ENCODE data around the gene MS4A6A.
"Not testable (repeated sequence)": the region's sequence is repeated elsewhere in the genome, so short reads cannot be mapped to it uniquely, and the experiment has no call there.

The MS4A6A gene

GRCh38 chr11:60182541-60183330, at the start of gene MS4A6A:
Gene MS4A6A (minus strand): TSS chr11:60183083. CDS start chr11:60181727, 1,356 bp downstream.
- no peak for DNase-seq (ENCODE audit: low read depth in 3 of 3)

- no peak for DNase-seq (ENCODE audit: low read depth in 3 of 3)
These were observed 47.8 kb upstream of the MS4A6A start for GRCh38 chr11:60230681-60231080.

GRCh38 chr11:60222141-60222540, 39.3 kb upstream of the MS4A6A start:
- no peak for DNase-seq (ENCODE audit: low read depth in 3 of 3)

GRCh38 chr11:60221692-60222091, 38.8 kb upstream of the MS4A6A start:
- no peak for DNase-seq (ENCODE audit: low read depth in 3 of 3)

- DNase-seq (ENCODE audit: low read depth in 3 of 3): no peak
These were observed 38.3 kb upstream of the MS4A6A start for GRCh38 chr11:60221181-60221580.

GRCh38 chr11:60214386-60214785, 31.5 kb upstream of the MS4A6A start:
- DNase-seq (ENCODE audit: low read depth in 3 of 3): no peak

GRCh38 chr11:60211206-60211605, 28.3 kb upstream of the MS4A6A start:
- DNase-seq (ENCODE audit: low read depth in 3 of 3): no peak

- DNase-seq (ENCODE audit: low read depth in 3 of 3): no peak
These were observed 27.1 kb upstream of the MS4A6A start for GRCh38 chr11:60209977-60210376.

- DNase-seq (ENCODE audit: low read depth in 3 of 3): no peak
These were observed 26.1 kb upstream of the MS4A6A start for GRCh38 chr11:60208951-60209350.

GRCh38 chr11:60208146-60208895, 25.4 kb upstream of the MS4A6A start:
- DNase-seq (ENCODE audit: low read depth in 3 of 3): no peak

- DNase-seq (ENCODE audit: low read depth in 3 of 3): peak in 1 of 3 donors; percentile 8
These were observed 23.7 kb upstream of the MS4A6A start for GRCh38 chr11:60206616-60207015.

- DNase-seq (ENCODE audit: low read depth in 3 of 3): no peak
These were observed 22.0 kb upstream of the MS4A6A start for GRCh38 chr11:60204922-60205321.

GRCh38 chr11:60201334-60201733, 18.5 kb upstream of the MS4A6A start:
- not testable (repeated sequence) for DNase-seq (ENCODE audit: low read depth in 3 of 3)

- DNase-seq (ENCODE audit: low read depth in 3 of 3): no peak
These were observed 14.6 kb upstream of the MS4A6A start for GRCh38 chr11:60197442-60197841.

- DNase-seq (ENCODE audit: low read depth in 3 of 3): no peak
These were observed 13.1 kb upstream of the MS4A6A start for GRCh38 chr11:60195923-60196368.

- DNase-seq (ENCODE audit: low read depth in 3 of 3): no peak
These were observed 11.6 kb upstream of the MS4A6A start for GRCh38 chr11:60194511-60194910.

- DNase-seq (ENCODE audit: low read depth in 3 of 3): peak; percentile 44 to 60 (median 55)
These were observed 11.0 kb upstream of the MS4A6A start for GRCh38 chr11:60193687-60194433.

GRCh38 chr11:60192564-60192963, 9.7 kb upstream of the MS4A6A start:
- DNase-seq (ENCODE audit: low read depth in 3 of 3): not testable (repeated sequence)

GRCh38 chr11:60188481-60188880, 5.6 kb upstream of the MS4A6A start:
- DNase-seq (ENCODE audit: low read depth in 3 of 3): not testable (repeated sequence)

- DNase-seq (ENCODE audit: low read depth in 3 of 3): not testable (repeated sequence)
These were observed 3.2 kb upstream of the MS4A6A start for GRCh38 chr11:60186128-60186527.

GRCh38 chr11:60185512-60185827, 2.6 kb upstream of the MS4A6A start:
- DNase-seq (ENCODE audit: low read depth in 3 of 3): not testable (repeated sequence)

- DNase-seq (ENCODE audit: low read depth in 3 of 3): no peak
These were observed 2.1 kb upstream of the MS4A6A start for GRCh38 chr11:60184824-60185511.

All from stimulated activated CD4-positive, alpha-beta T cell treated with anti-CD3 and anti-CD28 coated beads, TNF-alpha, amount 100 ng/mL, for 48 hours (primary cell).